HCT116 (cell line): Measurements from ENCODE around the gene PHOX2A. TPM values are rescaled to one million over a fixed set of nuclear protein-coding genes. Genes with fewer than 3 reads are reported as not detected.

Experiments used
- ATAC-seq: fragments of 200-7000 bp; cut with Tn5 transposase; 2 replicates; pipeline ENCODE4 v1.9.1; 2020; ENCODE audit warnings: mild to moderate bottlenecking, moderate library complexity
- BruUV-seq: library from RNA; stranded (reverse); fragments of 400-500 nt; replicated peaks from 2 replicates; lab custom pipeline; 2021; lab: Mats Ljungman, UMichigan
- CTCF ChIA-PET: fragments of 300-600 bp; sonication (Branson Sonifier 250); formaldehyde crosslinking; loops from one replicate; lab custom pipeline; 2021; ENCODE audit warnings: antibody characterized with exemption; lab: Charles Lee
- POLR2A ChIA-PET: fragments of 300-600, 350-600 bp; sonication (Branson Sonifier 250); formaldehyde crosslinking; loops from one replicate; lab custom pipeline; 2021; ENCODE audit warnings: antibody characterized with exemption; lab: Charles Lee
- RAD21 ChIA-PET, 2 experiments: fragments of 300-600 bp; sonication (Branson Sonifier 250); formaldehyde crosslinking; loops; one replicate each; lab custom pipeline; 2023; ENCODE audit warnings: low total read pairs in 2 of 2; ENCODE audit not compliant: uncharacterized antibody in 2 of 2, unreplicated experiment in 2 of 2, low non-redundant PET in 1 of 2; lab: Charles Lee
- DNase-seq: peaks from one replicate; pipeline ENCODE4 v3.0.0-alpha.2; 2010; ENCODE audit warnings: low read depth, low spot score
- H2AFZ ChIP-seq: fragments of 200-600 bp; shearing (Covaris generic), sonication (generic); 2 replicates; pipeline ENCODE4 v1.6.1; 2017; ENCODE audit warnings: low read depth, mixed run types, mixed read lengths, antibody characterized with exemption, low read length; ENCODE audit not compliant: poor library complexity, severe bottlenecking
- H3K27ac ChIP-seq: 2 replicates; pipeline ENCODE4 v1.5.1; 2012; ENCODE audit warnings: low read depth, low read length
- H3K27me3 ChIP-seq: fragments of 200-600 bp; sonication (generic); 2 replicates; pipeline ENCODE4 v1.6.1; 2016; ENCODE audit warnings: mixed run types, low read length, mixed read lengths; ENCODE audit not compliant: insufficient read depth
- H3K36me3 ChIP-seq, 2 experiments: fragments of 200-500 bp in 1 of 2; fragments of 200-600 bp in 1 of 2; sonication (Bioruptor generic) in 1 of 2; sonication (generic) in 1 of 2; 2 replicates each; pipeline versions ENCODE4 v1.5.1 to v1.6.1; 2014 to 2016; ENCODE audit warnings: low read length in 2 of 2, inconsistent platforms in 1 of 2, mixed read lengths in 1 of 2, mixed run types in 1 of 2; ENCODE audit not compliant: insufficient read depth in 2 of 2, control insufficient read depth in 1 of 2
- H3K4me1 ChIP-seq, 2 experiments: fragments of 200-600 bp in 1 of 2; sonication (generic) in 1 of 2; 2 replicates each; pipeline versions ENCODE4 v1.5.1 to v1.6.1; 2012 to 2017; ENCODE audit warnings: low read length in 2 of 2, inconsistent platforms in 1 of 2, mild to moderate bottlenecking in 1 of 2, mixed read lengths in 1 of 2, mixed run types in 1 of 2, moderate library complexity in 1 of 2; ENCODE audit not compliant: insufficient read depth in 2 of 2, control insufficient read depth in 1 of 2
- H3K4me2 ChIP-seq: fragments of 200-600 bp; sonication (generic); 2 replicates; pipeline ENCODE4 v1.6.1; 2017; ENCODE audit warnings: mixed run types, low read length, mixed read lengths
- H3K4me3 ChIP-seq, 2 experiments: fragments of 200-600 bp in 1 of 2; sonication (generic) in 1 of 2; replicated peaks in 1 of 2; 2 replicates each; pipeline ENCODE4 v1.5.1; 2011 to 2016; ENCODE audit warnings: low read length in 2 of 2, control low read depth in 1 of 2, low read depth in 1 of 2, mild to moderate bottlenecking in 1 of 2, mixed read lengths in 1 of 2, mixed run types in 1 of 2
- H3K79me2 ChIP-seq: fragments of 200-600 bp; sonication (generic); 2 replicates; pipeline ENCODE4 v1.6.1; 2017; ENCODE audit warnings: mild to moderate bottlenecking, mixed run types, low read length, moderate library complexity, mixed read lengths; ENCODE audit not compliant: insufficient read depth
- H3K9ac ChIP-seq: fragments of 200-600 bp; sonication (generic); 2 replicates; pipeline ENCODE4 v1.6.1; 2016; ENCODE audit warnings: low read length, mixed read lengths
- H3K9me2 ChIP-seq: fragments of 200-600 bp; sonication (generic), shearing (Covaris generic); 2 replicates; pipeline ENCODE4 v1.6.1; 2017; ENCODE audit warnings: mixed run types, mild to moderate bottlenecking, moderate library complexity; ENCODE audit not compliant: insufficient read depth
- H3K9me3 ChIP-seq, 2 experiments: fragments of 200-500 bp in 1 of 2; fragments of 200-600 bp in 1 of 2; sonication (Bioruptor generic) in 1 of 2; sonication (generic) in 1 of 2; 2 replicates each; pipeline ENCODE4 v1.6.1; 2014 to 2017; ENCODE audit warnings: low read length in 2 of 2, mixed read lengths in 2 of 2, inconsistent platforms in 1 of 2, low read depth in 1 of 2, mild to moderate bottlenecking in 1 of 2, mixed run types in 1 of 2, moderate library complexity in 1 of 2; ENCODE audit not compliant: control insufficient read depth in 1 of 2, insufficient read depth in 1 of 2
- H4K20me1 ChIP-seq: fragments of 200-600 bp; sonication (generic), shearing (Covaris generic); 2 replicates; pipeline ENCODE4 v1.6.1; 2017; ENCODE audit warnings: mixed run types, mild to moderate bottlenecking, moderate library complexity; ENCODE audit not compliant: insufficient read depth
- CBX3 ChIP-seq: IDR thresholded peaks from 2 replicates; pipeline ENCODE4 v1.6.1; 2012; ENCODE audit warnings: low read depth
- CTCF ChIP-seq, 3 experiments: fragments of 200-600 bp in 1 of 3; sonication (generic) in 1 of 3; IDR thresholded peaks in 2 of 3; conservative IDR thresholded peaks in 1 of 3; 2 replicates each; pipeline ENCODE4 v1.5.1; 2012 to 2017; ENCODE audit warnings: low read depth in 2 of 3, low read length in 2 of 3, antibody characterized with exemption in 1 of 3, borderline replicate concordance in 1 of 3, control low read depth in 1 of 3, mild to moderate bottlenecking in 1 of 3, mixed read lengths in 1 of 3, mixed run types in 1 of 3, moderate library complexity in 1 of 3; ENCODE audit not compliant: insufficient read depth in 1 of 3
- RAD21 ChIP-seq: IDR thresholded peaks from 2 replicates; pipeline ENCODE4 v1.6.1; 2012; ENCODE audit warnings: low read depth, mild to moderate bottlenecking
- intact Hi-C: fragments of 100-400 bp; cut with micrococcal nuclease; formaldehyde crosslinking; loops from 2 replicates; pipeline ENCODE4 v1.10.0; 2022
- total RNA-seq: library from RNA; stranded (reverse); gene quantifications from one replicate; pipeline ENCODE4 v1.2.1, GENCODE V29; 2021; ENCODE audit not compliant: unreplicated experiment
- TF ChIP-seq, protein P1 (sequence below): IDR thresholded peaks from 2 replicates; pipeline ENCODE4 v1.6.1; 2012

The PHOX2A gene
- total RNA-seq, 1 experiment from 2014 or later, result not detected

- no peak for TF ChIP-seq CTCF (IDR thresholded peaks at IDR 0.05 in 2 of 3, conservative IDR thresholded peaks at IDR 0.05 in 1 of 3; ENCODE audit: borderline replicate concordance in 1 of 3, insufficient read depth in 1 of 3, low read depth in 2 of 3, low read length in 2 of 3)
- no peak for TF ChIP-seq RAD21
- TF ChIP-seq CBX3, result no peak
Measured at GRCh38 chr11:72233056-72233772, 10.8 kb downstream of the PHOX2A start (continued).

- H3K4me2 ChIP-seq, result no peak overlapping the region
- peaks cover 9 to 29% of the 10 kb centered on the region in 2 experiments; a peak in 3 of 4 replicates for H3K36me3 ChIP-seq
- H3K4me3 ChIP-seq, result no peak overlapping the region
- H3K4me1 ChIP-seq, result peaks cover 0 to 1% of the 10 kb centered on the region in 2 experiments; a peak in 1 of 4 replicates
- ATAC-seq (no peak), DNase-seq (no peak)
- H3K9me3 ChIP-seq, result no peaks in the 10 kb centered on the region
- no peak overlapping the region for H2AFZ ChIP-seq
- ChIA-PET RAD21 (no interaction called here), CTCF (no interaction called here), POLR2A (no interaction called here)
- H3K9me2 ChIP-seq, result no peaks in the 10 kb centered on the region
- no TSS peak for BruUV-seq
- no peaks in the 10 kb centered on the region for H3K27me3 ChIP-seq
- no peak overlapping the region for H3K27ac ChIP-seq
- intact Hi-C loops, result no loop called here
- no peaks in the 10 kb centered on the region for H4K20me1 ChIP-seq
- TF ChIP-seq, protein P1, sequence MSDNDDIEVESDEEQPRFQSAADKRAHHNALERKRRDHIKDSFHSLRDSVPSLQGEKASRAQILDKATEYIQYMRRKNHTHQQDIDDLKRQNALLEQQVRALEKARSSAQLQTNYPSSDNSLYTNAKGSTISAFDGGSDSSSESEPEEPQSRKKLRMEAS, result no peak
- no peaks in the 10 kb centered on the region for H3K79me2 ChIP-seq
- H3K9ac ChIP-seq, result no peak overlapping the region
Measured at GRCh38 chr11:72232260-72233055, 11.5 kb downstream of the PHOX2A start.
